MM.1S (cell line): Measurements from ENCODE around the gene HHIP.

Experiments
- DNase-seq: peaks from one replicate; pipeline ENCODE4 v3.0.0-alpha.2; 2015
- H2AFZ ChIP-seq: fragments of 300-600 bp; sonication (generic); 2 replicates; pipeline ENCODE4 v1.6.0; 2016; ENCODE audit warnings: antibody characterized with exemption, low read length
- H3F3A ChIP-seq: fragments of 300-600 bp; sonication (generic); 2 replicates; pipeline ENCODE4 v1.6.1; 2016; ENCODE audit warnings: mild to moderate bottlenecking, antibody characterized with exemption, low read length, moderate library complexity, mixed read lengths; ENCODE audit not compliant: insufficient read depth
- H3K27ac ChIP-seq: fragments of 300-600 bp; sonication (generic); 2 replicates; pipeline ENCODE4 v1.5.1; 2016; ENCODE audit warnings: mild to moderate bottlenecking, low read length
- H3K27me3 ChIP-seq: fragments of 300-600 bp; sonication (generic); replicated peaks from 2 replicates; pipeline ENCODE4 v1.6.0; 2016; ENCODE audit warnings: low read length; ENCODE audit not compliant: insufficient read depth
- H3K36me3 ChIP-seq: fragments of 300-600 bp; sonication (generic); replicated peaks from 2 replicates; pipeline ENCODE4 v1.6.1; 2016; ENCODE audit warnings: mild to moderate bottlenecking, low read length, mixed read lengths; ENCODE audit not compliant: insufficient read depth
- H3K4me1 ChIP-seq: fragments of 300-600 bp; sonication (generic); 2 replicates; pipeline ENCODE4 v1.6.1; 2016; ENCODE audit warnings: low read length, mixed read lengths
- H3K4me2 ChIP-seq: fragments of 300-600 bp; sonication (generic); 2 replicates; pipeline ENCODE4 v1.6.0; 2016; ENCODE audit warnings: low read depth, low read length
- H3K4me3 ChIP-seq: fragments of 300-600 bp; sonication (generic); 2 replicates; pipeline ENCODE4 v1.5.1; 2016; ENCODE audit warnings: low read length, mixed read lengths
- H3K79me2 ChIP-seq: fragments of 300-600 bp; sonication (generic); 2 replicates; pipeline ENCODE4 v1.6.1; 2016; ENCODE audit warnings: mixed run types, low read length, mixed read lengths
- H3K9ac ChIP-seq: fragments of 300-600 bp; sonication (generic); 2 replicates; pipeline ENCODE4 v1.6.1; 2016; ENCODE audit warnings: low read length, mixed read lengths
- H3K9me2 ChIP-seq: fragments of 300-600 bp; sonication (generic); replicated peaks from 2 replicates; pipeline ENCODE4 v1.6.1; 2016; ENCODE audit warnings: mild to moderate bottlenecking, low read length, mixed read lengths; ENCODE audit not compliant: insufficient read depth
- H3K9me3 ChIP-seq: fragments of 300-600 bp; sonication (generic); replicated peaks from 2 replicates; pipeline ENCODE4 v1.6.1; 2016; ENCODE audit warnings: mild to moderate bottlenecking, low read length, mixed read lengths; ENCODE audit not compliant: insufficient read depth
- H4K20me1 ChIP-seq: fragments of 300-600 bp; sonication (generic); 2 replicates; pipeline ENCODE4 v1.6.1; 2016; ENCODE audit warnings: mild to moderate bottlenecking, low read length, moderate library complexity, mixed read lengths; ENCODE audit not compliant: insufficient read depth
- EZH2 ChIP-seq: fragments of 300-600 bp; sonication (generic); optimal IDR thresholded peaks from 2 replicates; pipeline ENCODE3; 2017; ENCODE audit warnings: low read depth, mild to moderate bottlenecking, antibody characterized with exemption, low read length, mixed read lengths
- EZH2phosphoT487 ChIP-seq: fragments of 300-600 bp; sonication (generic); IDR thresholded peaks from 2 replicates; pipeline ENCODE4 v1.6.1; 2018; ENCODE audit warnings: antibody characterized with exemption, low read length
- TF ChIP-seq, protein P1 (sequence below): fragments of 300-600 bp; sonication (generic); IDR thresholded peaks from 2 replicates; pipeline ENCODE4 v1.5.1; 2016; ENCODE audit warnings: antibody characterized with exemption, low read length, mixed read lengths

The HHIP gene

DNA sequence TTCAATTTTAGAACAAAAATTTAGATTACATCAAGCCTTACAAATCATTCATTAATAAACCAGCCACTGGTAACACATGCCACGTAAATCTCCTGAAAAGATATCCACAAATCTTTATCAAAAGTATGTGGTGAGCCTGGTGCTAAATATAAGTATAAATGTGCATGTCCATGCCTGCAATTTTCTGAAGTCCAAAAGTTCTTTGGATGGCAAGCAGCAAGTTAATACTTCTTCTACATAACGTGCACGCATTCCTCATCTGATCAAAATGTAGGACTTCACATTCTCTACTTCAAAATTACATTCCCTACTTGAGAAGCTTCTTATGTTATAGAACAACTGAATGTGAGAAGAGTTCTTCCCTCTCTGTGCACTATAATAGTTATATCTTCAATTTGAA lies 49.8 kb downstream of the HHIP start:
- Histone ChIP-seq H3K27me3 (no peaks in the 10 kb centered on the region), H3K79me2 (no peaks in the 10 kb centered on the region), H3K36me3 (no peaks in the 10 kb centered on the region; the same call in 1 of the 2 replicates), H4K20me1 (no peaks in the 10 kb centered on the region), H3K4me2 (no peak overlapping the region), H3K27ac (no peak overlapping the region), H3K4me1 (peaks cover 7% of the 10 kb centered on the region), H3F3A (no peaks in the 10 kb centered on the region), H2AFZ (no peak overlapping the region), H3K9me2 (no peaks in the 10 kb centered on the region), H3K9ac (no peak overlapping the region), H3K4me3 (no peak overlapping the region), H3K9me3 (no peaks in the 10 kb centered on the region)
- TF ChIP-seq, protein P1, sequence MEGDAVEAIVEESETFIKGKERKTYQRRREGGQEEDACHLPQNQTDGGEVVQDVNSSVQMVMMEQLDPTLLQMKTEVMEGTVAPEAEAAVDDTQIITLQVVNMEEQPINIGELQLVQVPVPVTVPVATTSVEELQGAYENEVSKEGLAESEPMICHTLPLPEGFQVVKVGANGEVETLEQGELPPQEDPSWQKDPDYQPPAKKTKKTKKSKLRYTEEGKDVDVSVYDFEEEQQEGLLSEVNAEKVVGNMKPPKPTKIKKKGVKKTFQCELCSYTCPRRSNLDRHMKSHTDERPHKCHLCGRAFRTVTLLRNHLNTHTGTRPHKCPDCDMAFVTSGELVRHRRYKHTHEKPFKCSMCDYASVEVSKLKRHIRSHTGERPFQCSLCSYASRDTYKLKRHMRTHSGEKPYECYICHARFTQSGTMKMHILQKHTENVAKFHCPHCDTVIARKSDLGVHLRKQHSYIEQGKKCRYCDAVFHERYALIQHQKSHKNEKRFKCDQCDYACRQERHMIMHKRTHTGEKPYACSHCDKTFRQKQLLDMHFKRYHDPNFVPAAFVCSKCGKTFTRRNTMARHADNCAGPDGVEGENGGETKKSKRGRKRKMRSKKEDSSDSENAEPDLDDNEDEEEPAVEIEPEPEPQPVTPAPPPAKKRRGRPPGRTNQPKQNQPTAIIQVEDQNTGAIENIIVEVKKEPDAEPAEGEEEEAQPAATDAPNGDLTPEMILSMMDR: no peak
- no peak for TF ChIP-seq EZH2phosphoT487
- DNase-seq: no peak

DNA sequence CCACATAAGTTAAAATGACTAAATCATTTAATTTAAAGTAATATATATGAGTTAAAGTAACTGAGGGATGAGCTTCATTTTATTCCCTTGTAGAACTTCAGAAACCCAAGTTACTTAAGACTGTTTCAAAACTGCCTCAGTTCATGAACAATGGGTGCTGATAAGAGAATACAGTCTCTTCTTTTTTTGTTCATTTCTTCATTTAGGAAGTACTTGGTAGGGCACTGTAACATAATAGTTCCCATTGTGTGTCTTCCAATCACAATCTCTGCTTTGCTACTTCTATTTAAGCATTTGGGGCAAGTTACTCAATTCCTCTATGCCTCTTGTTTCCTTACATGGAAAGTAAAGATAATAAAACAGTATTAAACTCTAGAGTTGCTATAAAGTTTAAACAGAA lies 50.4 kb downstream of the HHIP start:
- H3K36me3 ChIP-seq: no peaks in the 10 kb centered on the region; the same call in 1 of the 2 replicates
- no peak overlapping the region for H3K27ac ChIP-seq
- no peaks in the 10 kb centered on the region for H3K9me3 ChIP-seq
- no peaks in the 10 kb centered on the region for H3K9me2 ChIP-seq
- H4K20me1 ChIP-seq: no peaks in the 10 kb centered on the region
- H3K4me3 ChIP-seq: no peak overlapping the region
- no peaks in the 10 kb centered on the region for H3F3A ChIP-seq
- TF ChIP-seq, protein P1: no peak
- TF ChIP-seq EZH2phosphoT487 (no peak), EZH2 (no peak)
- no peak overlapping the region for H3K9ac ChIP-seq
- no peak overlapping the region for H3K4me2 ChIP-seq
- no peak overlapping the region for H2AFZ ChIP-seq
- peaks cover 8% of the 10 kb centered on the region for H3K4me1 ChIP-seq
- H3K27me3 ChIP-seq: no peaks in the 10 kb centered on the region
- no peaks in the 10 kb centered on the region for H3K79me2 ChIP-seq
- DNase-seq: no peak

DNA sequence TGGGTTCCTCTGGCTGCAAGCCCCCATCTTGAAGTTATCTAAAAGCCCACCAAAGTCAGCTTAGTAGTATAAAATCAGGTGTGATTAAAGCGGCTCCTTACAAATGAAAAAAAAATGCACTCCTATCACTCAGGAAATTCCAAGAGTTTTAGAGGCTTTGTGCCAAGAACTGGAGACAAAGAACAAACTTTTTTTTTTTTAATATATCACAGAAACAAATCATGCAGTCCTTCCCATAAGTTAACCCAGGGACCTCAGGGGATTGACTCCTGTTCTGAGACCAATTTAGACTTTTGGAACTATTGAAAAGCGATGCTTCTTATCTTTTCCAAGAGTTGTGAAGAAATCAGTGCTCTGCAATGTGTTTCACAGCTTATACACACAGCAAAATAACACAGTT lies 53.6 kb downstream of the HHIP start:
- H3K4me1 ChIP-seq: peaks cover 19% of the 10 kb centered on the region
- H3K27ac ChIP-seq: no peak overlapping the region
- H2AFZ ChIP-seq: no peak overlapping the region
- no peak overlapping the region for H3K4me2 ChIP-seq
- no peak overlapping the region for H3K9ac ChIP-seq
- H3K4me3 ChIP-seq: no peak overlapping the region
- no peaks in the 10 kb centered on the region for H3K27me3 ChIP-seq
- H3K79me2 ChIP-seq: no peaks in the 10 kb centered on the region
- H3K36me3 ChIP-seq: no peaks in the 10 kb centered on the region; the same call in 1 of the 2 replicates
- H3K9me3 ChIP-seq: no peaks in the 10 kb centered on the region
- DNase-seq: no peak
- H3K9me2 ChIP-seq: no peaks in the 10 kb centered on the region
- H4K20me1 ChIP-seq: no peaks in the 10 kb centered on the region
- TF ChIP-seq, protein P1: no peak
- TF ChIP-seq EZH2phosphoT487 (no peak), EZH2 (no peak)
- H3F3A ChIP-seq: no peaks in the 10 kb centered on the region
